ENCODE results near the gene CH25H.

GRCh38 chr10:89226891-89227290, 19.8 kb upstream of the CH25H start:
- TF ChIP-seq CTCF (IDR thresholded peaks at IDR 0.05) (no peak), POLR2A (IDR thresholded peaks at IDR 0.05) (no peak)
